Measurements from ENCODE around the gene HAP1.

GRCh38 chr17:41735744-41736143, 1.3 kb upstream of the HAP1 start:
- TF ChIP-seq POLR2AphosphoS5 (IDR thresholded peaks at IDR 0.05) (no peak), CTCF (IDR thresholded peaks at IDR 0.05) (no peak), POLR2A (IDR thresholded peaks at IDR 0.05) (no peak)

Measured in breast epithelium (tissue), 3 donors.